ENCODE data around the gene GRID2. TPM values are rescaled to one million over a fixed set of nuclear protein-coding genes. Genes with fewer than 3 reads are reported as not detected.

The GRID2 gene
- total RNA-seq, 1 experiment from 2014 or later, result not detected

DNA sequence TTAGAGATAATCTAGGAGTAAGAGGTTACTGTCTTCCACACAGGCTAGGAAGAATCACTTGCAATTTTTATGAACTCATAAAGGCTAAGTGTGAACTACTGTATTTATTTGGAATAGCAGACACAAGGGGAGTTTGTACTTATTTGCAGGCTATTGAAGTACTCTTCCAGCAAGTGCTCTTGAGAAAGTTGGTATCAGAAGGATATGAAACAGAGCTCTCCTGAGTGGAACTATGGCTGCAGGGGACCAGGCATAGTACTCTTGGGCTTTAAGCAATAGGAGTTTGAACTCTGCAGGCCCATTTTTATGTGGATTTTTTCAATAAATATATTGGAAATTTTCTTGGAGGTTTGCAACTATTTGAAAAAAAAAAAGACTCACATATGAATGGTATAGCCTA, 768.5 kb downstream of the GRID2 start:
- in situ Hi-C loops (cut with HindIII; ENCODE audit: low pct_unique_long_range_greater_than_20kb, low sequenced_read_pairs), result no loop called here
- DNase-seq (ENCODE audit: low read depth), result no peak

DNA sequence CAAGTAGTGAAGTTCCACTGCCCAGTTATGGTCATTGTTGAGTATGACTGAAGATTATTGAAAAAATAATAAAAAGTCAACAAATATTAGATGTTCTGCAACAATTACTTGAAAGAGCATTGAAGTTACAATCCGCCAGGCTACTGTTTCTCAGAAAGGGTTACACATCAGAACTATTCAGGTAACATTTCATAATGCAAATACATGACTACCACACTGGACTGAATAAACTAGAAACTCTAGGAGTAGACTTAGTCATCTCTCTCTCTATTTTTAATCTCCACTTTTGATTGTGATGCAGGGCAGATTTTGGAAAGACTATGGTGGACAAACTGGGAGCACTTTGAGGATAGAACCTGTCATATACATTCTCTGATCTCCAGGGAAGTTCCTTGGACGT, 776.5 kb downstream of the GRID2 start:
- in situ Hi-C loops (cut with HindIII; ENCODE audit: low pct_unique_long_range_greater_than_20kb, low sequenced_read_pairs), result no loop called here
- DNase-seq (ENCODE audit: low read depth), result no peak

DNA sequence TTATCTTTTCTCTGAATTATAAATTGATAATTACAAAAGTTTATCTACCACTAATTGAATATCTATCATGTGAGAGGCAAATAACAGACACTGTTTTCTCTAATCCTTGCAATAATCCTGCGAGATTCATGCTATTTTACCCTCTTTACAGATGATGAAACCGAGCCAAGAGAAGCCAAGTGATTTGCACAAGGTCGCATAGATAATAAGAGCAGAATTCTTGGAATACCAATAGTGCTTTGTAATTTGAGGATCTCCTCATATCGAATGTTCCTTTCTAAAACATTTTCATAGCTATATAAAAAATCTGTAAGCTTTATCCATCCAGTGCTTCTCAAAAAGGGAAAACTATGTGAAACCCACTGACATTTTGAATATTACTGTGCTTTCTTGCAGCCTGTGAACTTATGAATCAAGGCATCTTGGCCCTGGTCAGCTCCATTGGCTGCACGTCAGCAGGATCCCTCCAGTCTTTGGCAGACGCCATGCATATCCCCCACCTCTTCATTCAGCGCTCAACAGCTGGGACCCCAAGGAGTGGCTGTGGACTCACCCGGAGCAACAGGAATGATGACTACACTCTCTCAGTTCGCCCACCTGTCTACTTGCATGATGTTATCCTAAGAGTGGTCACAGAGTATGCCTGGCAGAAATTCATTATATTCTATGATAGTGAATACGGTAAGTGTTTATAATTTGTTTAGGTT, 781.0 kb downstream of the GRID2 start:
- no peak for DNase-seq (ENCODE audit: low read depth)
- in situ Hi-C loops (cut with HindIII; ENCODE audit: low pct_unique_long_range_greater_than_20kb, low sequenced_read_pairs), result no loop called here

DNA sequence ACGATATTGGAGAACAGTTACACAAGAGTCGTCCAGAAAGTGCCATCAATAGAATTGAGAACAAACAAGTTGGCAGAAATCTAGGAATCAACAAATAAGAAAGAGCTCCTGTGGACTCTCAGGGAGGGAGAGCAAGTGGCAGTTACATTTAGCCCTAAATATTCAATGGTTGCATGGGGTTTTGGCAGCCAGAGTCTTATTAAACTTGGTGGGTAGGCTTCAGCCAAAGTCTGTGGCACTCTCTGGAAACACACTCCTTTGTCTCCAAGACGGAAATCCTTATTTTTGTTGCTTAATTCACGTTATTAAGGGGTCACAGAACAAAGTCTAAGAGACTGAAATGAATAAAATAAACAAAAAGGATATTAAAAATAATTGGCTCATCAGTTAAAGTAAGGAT, 782.6 kb downstream of the GRID2 start:
- DNase-seq (ENCODE audit: low read depth), result no peak
- in situ Hi-C loops (cut with HindIII; ENCODE audit: low pct_unique_long_range_greater_than_20kb, low sequenced_read_pairs), result no loop called here

DNA sequence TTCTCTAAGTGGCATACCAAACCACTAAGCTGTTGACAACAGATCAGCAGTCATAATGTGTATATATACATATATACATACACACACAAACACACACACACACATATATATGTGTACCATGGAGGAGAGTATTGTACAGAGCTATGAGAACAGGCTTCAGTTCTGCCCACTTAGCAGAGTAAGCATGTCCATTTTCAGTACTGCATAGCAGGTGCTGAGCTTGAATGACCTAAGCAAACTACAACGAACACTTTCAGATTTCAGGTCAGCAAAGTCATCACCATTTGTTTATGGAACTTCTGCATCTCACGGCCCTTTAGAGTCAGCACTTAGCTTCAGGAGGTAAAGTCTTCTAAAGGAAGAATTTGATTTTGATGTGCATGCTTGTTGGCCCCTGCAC, 789.0 kb downstream of the GRID2 start:
- no peak for DNase-seq (ENCODE audit: low read depth)
- in situ Hi-C loops (cut with HindIII; ENCODE audit: low pct_unique_long_range_greater_than_20kb, low sequenced_read_pairs), result no loop called here

DNA sequence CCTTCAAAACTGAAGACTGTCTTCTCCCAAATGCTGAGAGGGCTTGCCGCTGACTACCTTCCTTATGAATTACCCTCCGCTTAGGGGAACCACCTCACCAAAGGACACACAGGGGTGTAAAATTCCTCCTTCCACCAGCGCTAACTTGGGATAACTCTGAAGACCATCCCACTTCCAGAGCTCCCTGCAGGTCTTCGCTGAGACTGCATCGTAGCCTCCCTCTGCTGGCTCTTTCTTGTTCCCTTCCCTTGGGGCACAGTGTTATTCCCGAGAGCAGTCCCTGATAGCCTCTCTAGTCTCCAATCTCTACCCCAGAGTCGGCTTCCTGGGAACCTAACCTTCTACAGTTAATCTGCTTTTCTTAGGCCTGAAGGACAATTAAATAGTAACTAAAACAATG, 799.3 kb downstream of the GRID2 start:
- in situ Hi-C loops (cut with HindIII; ENCODE audit: low pct_unique_long_range_greater_than_20kb, low sequenced_read_pairs), result no loop called here
- DNase-seq (ENCODE audit: low read depth), result no peak

DNA sequence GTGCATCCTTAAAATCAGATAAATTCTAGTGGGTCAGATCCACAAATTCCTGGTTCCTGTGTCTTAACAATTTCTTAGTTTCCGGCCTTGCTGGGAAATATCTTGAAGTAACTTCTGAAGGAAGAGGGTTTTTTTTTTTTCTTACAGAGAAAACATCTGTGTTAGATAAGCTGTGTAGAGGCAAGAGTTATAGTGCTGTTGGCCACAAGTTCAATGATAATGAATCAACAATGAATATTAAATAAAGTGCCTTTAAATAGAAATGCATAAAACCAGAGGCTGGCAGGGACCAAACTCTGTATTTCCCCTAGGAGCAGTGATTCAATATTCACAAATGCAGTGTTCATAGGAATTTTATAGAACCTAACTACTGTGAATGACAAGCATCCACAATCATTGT, 812.9 kb downstream of the GRID2 start:
- in situ Hi-C loops (cut with HindIII; ENCODE audit: low pct_unique_long_range_greater_than_20kb, low sequenced_read_pairs), result no loop called here
- no peak for DNase-seq (ENCODE audit: low read depth)

DNA sequence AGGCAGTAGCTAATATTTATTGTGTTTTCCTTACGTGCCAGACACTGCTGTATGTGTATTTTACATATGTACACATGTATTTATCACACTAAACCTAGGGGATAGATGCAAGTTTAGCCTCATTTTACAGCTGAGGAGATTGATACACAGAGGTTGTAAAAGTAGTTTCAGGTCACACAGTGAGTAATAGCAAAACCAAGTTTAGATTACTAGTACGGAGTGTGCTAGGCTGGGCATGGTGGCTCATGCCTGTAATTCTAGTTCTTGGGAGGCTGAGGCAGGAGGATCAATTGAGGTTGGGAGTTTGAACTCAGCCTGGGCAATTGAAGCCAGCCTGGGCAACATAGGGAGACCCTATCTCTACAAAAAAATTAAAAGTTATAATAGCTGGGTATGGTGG, 823.7 kb downstream of the GRID2 start:
- in situ Hi-C loops (cut with HindIII; ENCODE audit: low pct_unique_long_range_greater_than_20kb, low sequenced_read_pairs), result no loop called here
- DNase-seq (ENCODE audit: low read depth), result no peak

DNA sequence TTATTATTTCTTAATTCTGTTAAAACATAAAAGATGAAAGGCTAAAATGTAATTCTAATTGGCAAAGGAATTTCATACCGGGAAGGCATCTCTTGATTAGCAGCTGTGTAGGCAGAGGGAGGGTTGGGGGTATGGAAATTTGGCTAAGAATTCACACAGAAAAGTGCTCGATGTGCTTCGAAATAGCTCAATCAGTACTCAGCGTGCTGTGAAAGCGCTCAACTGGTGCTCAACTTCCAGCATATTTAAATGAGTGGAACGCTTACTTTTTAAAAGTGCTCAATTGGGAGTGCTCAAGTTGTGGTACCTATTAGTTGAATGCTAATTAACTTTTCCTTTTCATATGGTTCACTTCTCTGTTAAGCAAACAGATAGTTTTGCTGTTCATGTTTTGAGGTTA, 828.9 kb downstream of the GRID2 start:
- in situ Hi-C loops (cut with HindIII; ENCODE audit: low pct_unique_long_range_greater_than_20kb, low sequenced_read_pairs), result no loop called here
- no peak for DNase-seq (ENCODE audit: low read depth)

DNA sequence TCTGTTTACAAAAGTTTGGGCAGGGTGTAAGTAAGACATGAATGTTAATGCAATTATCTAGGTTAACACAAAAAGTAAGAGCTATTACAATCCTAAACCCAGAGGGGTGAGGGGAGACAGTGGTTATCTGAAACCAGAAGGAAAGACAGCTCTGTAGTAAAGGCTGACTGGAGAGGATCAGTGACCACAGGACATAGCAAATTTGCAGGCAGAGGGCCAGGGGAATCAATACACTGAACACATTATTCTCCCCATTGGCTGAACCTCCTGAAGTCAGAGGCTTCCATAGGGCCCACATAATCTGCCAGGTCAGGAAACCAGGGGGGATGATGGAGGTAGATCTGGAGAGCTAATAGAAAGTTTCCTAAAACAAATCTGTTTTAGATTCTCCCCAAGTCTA, 835.4 kb downstream of the GRID2 start:
- in situ Hi-C loops (cut with HindIII; ENCODE audit: low pct_unique_long_range_greater_than_20kb, low sequenced_read_pairs), result no loop called here
- no peak for DNase-seq (ENCODE audit: low read depth)

DNA sequence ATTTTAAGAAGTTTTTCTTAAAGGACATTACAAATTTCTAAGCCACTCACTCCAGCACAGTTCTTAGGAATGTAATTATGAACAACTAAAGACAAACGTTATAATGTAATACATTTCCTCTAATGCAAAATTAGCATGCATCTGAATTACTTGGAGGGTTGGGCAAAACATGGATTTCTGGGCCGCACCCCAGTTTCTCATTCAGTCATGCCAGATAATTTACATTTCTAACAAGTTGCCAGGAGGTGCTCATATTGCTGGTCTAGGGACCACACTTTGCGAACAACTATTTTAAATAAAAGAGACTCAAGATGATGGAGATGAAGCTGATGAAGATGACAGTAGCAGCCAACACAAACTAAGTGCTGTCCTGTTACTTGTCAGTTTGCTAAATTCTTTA, 840.1 kb downstream of the GRID2 start:
- in situ Hi-C loops (cut with HindIII; ENCODE audit: low pct_unique_long_range_greater_than_20kb, low sequenced_read_pairs), result no loop called here
- no peak for DNase-seq (ENCODE audit: low read depth)

DNA sequence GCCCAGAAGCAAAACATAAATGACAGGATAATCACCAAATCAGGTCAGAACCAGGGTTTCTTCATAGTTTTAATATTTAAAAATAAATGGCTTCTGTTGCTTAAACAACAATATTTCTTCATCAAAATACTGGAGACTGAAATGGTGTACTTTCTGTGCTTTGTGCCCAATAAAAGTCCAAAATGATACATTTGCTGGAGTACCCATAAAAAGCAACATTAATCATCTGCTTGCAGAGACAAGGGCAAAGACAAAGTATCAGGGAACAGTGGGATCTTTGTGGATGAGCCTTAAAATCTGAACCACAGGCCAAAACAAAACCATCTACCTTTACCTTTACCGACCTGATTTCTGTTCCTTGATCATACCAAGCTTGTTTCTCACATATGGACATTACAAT, 840.9 kb downstream of the GRID2 start:
- in situ Hi-C loops (cut with HindIII; ENCODE audit: low pct_unique_long_range_greater_than_20kb, low sequenced_read_pairs), result no loop called here

DNA sequence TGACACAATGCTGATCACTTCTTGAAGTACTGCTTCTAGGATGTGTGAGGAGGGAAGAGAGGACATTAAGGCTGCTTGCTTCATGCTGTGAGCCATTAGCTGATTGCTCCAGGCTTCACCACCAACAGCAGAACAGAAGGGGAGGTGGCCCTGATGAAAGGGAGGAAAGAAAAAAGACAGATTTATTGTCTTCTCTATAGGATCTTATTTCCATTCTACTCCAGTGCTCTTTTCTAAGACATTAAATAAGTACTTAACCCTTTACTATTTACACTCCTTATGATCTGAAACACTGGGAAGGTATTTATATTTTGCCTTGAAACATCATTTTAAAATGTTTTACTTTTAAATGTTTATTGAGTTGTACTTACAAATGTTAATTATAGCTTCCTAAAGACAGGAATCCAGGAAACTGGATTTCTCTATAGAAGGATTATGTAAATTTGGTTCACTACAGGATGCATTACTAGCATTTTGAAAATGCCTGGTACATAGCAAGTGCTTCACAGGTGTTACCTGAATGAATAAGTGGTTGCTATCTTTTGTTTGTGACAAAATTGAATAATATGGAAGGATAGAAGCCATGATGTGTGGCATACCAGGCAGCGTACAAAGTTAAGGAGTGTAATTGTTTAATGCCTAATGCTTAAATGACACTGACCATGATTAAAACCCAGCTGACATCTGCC, 843.9 kb downstream of the GRID2 start:
- in situ Hi-C loops (cut with HindIII; ENCODE audit: low pct_unique_long_range_greater_than_20kb, low sequenced_read_pairs), result no loop called here
- no peak for DNase-seq (ENCODE audit: low read depth)

More for the DNA sequence above, 840.9 kb downstream of the GRID2 start:
- no peak for DNase-seq (ENCODE audit: low read depth)

DNA sequence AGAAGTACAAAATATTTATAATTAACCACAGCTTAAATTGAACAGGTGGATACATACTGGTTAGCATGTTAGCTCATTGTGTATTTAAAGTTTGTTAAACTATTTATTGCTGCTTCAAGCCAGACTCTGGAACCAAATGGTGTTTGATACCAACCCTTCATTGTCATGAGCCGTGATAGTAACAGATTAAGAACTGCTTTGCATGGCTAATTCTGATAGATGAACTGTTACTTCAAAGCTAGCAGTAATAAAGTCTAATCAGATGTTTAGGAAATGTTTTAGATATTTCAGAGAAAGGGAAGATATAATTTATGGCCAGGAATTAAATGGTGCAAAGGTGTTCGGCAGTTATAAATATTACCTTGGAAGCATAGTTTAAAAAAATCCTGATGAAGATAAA, 848.7 kb downstream of the GRID2 start:
- in situ Hi-C loops (cut with HindIII; ENCODE audit: low pct_unique_long_range_greater_than_20kb, low sequenced_read_pairs), result no loop called here
- DNase-seq (ENCODE audit: low read depth), result no peak

DNA sequence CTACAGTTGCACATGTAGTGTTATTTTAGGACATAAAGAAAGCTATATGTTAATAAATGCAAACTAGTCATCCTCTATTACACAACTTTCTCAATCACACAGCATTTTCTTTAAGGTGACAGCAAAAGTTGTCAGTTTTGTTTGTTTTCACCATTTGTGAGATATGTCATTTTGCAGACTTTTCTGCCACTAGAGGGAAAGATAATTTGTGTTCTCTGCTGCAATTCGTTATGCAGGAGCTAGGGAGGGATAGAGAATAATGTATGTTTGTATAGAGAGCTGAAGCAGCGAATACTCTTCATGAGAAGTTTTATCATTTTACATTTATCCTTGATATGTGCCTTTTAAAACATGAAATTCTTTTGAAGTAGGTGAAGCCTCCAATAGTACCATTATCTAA, 854.2 kb downstream of the GRID2 start:
- DNase-seq (ENCODE audit: low read depth), result no peak
- in situ Hi-C loops (cut with HindIII; ENCODE audit: low pct_unique_long_range_greater_than_20kb, low sequenced_read_pairs), result no loop called here

DNA sequence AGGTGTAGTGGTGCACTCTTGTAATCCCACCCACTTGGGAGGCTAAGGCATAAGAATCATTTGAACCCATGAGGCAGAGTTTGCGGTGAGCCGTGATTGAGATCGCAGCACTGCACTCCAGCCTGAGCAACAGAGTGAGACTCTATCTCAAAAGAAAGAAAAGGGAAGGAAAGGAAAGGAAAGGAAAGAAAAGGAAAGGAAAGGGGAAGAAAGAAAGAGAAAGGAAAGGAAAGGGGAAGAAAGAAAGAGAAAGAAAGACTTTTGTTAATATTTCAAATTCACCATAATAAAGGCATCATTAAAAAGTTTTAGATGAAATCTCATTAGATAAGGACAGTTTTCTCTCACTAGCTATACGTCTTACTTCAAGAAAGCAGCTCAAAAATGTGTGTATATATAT, 864.3 kb downstream of the GRID2 start:
- in situ Hi-C loops (cut with HindIII; ENCODE audit: low pct_unique_long_range_greater_than_20kb, low sequenced_read_pairs), result no loop called here
- no peak for DNase-seq (ENCODE audit: low read depth)

DNA sequence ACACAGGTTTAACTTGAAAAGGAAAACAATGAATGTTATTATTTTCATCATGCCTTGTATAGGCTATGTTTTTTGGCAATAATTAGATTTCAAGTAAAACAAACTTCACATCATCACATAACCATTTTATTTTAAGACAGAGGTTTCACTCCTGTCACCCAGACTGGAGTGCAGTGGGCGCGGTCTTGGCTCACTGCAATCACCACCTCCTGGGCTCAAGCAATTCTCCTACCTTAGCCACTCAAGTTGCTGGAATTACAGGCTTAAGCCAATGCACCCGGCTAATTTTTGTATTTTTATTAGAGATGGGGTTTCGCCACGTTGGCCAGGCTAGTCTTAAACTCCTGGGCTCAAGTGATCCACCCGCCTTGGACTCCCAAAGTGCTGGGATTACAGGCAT, 866.2 kb downstream of the GRID2 start:
- in situ Hi-C loops (cut with HindIII; ENCODE audit: low pct_unique_long_range_greater_than_20kb, low sequenced_read_pairs), result no loop called here
- DNase-seq (ENCODE audit: low read depth), result no peak

DNA sequence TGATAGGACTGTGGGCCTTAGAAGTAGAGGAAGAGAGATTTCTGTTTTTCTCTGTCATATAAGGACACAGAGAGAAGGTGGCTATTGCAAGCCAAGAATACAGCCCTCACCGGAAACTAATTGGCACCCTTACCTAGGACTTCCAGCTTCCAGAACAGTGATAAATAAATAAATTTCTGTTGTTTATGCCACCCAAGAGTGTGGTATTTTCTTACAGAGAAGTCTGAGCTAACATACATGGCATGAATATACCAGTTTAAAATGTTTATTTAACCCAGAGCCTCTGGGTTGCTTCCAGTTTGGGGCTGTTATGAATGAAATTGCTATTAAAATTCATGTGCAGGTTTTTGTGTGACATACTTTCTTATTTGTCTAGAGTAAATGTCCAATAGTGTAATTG, 870.8 kb downstream of the GRID2 start:
- in situ Hi-C loops (cut with HindIII; ENCODE audit: low pct_unique_long_range_greater_than_20kb, low sequenced_read_pairs), result no loop called here
- no peak for DNase-seq (ENCODE audit: low read depth)

DNA sequence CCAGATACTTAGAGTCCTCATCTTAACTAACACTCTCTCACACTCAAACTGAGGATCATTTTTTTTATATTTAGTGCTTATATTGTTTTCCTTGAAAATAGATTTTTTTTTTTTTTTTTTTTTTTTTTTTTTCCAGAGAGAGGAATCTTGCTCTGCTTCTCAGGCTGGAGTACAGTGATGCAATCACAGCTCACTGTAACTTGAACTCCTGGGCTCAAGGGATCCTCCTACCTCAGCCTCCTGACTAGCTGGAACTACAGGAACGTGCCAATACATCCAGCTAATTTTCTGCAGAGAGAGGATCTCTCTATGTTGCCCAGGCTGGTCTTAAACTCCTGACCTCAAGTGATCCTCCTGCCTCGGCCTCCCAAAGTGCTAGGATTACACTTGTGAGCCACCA, 874.5 kb downstream of the GRID2 start:
- no peak for DNase-seq (ENCODE audit: low read depth)

DNA sequence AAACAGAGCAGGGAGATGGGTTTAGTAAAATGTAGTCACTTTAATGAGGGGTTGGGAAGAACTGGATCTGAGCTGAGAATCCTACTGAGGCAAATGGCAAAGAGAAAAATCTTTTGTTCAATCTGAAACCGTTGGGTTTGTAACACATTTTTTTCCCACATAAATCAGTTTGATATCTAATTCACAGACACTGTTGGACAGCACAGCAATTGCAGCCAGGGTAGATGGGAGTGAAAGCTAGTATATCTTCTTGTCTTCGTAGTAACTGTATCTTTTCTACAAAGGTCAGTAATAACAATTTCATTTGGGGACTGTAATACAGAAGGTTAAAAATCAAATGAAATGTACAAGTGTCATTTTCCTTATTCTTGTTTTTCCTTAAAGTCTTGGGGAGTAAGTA, 875.3 kb downstream of the GRID2 start:
- DNase-seq (ENCODE audit: low read depth), result no peak
- in situ Hi-C loops (cut with HindIII; ENCODE audit: low pct_unique_long_range_greater_than_20kb, low sequenced_read_pairs), result no loop called here

More for the DNA sequence above, 874.5 kb downstream of the GRID2 start:
- in situ Hi-C loops (cut with HindIII; ENCODE audit: low pct_unique_long_range_greater_than_20kb, low sequenced_read_pairs), result no loop called here

Data from Caki2 (cell line).